ENCODE data around the gene MSLN.

Gene MSLN

GRCh38 chr16:794853-795466 is 34.4 kb downstream of the MSLN start:
- DNase-seq: no peak

DNA sequence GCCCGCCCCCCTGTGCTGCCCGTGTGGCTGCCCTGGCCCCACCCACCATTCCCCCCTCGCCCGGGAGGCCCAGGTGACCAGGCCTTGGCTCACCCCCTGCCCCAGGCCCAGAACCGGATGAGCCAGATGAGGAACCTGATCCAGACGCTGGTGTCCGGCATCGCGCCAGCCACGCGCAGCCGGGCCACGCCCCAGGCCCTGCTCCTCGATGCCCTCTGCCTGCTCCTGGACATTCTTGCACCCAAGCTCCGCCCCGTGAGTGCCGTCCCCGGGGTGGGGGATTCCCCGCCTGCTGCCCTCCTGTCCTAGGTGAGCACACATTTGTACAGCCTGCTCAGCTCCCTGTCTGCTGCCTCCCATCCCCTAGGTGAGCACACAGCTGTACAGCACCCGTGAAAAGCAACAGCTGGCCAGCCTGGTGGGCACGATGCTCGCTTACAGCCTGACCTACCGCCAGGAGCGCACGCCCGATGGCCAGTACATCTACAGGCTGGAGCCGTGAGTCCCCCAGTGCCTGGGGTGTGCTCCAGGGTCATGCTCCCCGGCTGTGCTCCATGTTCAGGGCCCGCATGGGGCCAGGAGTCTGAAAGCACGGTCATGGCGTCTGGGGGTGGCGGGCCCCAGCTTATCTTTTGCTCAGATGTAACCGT is 35.2 kb downstream of the MSLN start:
- no peak for DNase-seq

GRCh38 chr16:796296-797119 is 36.0 kb downstream of the MSLN start:
- no peak for DNase-seq

- DNase-seq: no peak
These were observed 36.5 kb downstream of the MSLN start for GRCh38 chr16:797120-797420.

DNA sequence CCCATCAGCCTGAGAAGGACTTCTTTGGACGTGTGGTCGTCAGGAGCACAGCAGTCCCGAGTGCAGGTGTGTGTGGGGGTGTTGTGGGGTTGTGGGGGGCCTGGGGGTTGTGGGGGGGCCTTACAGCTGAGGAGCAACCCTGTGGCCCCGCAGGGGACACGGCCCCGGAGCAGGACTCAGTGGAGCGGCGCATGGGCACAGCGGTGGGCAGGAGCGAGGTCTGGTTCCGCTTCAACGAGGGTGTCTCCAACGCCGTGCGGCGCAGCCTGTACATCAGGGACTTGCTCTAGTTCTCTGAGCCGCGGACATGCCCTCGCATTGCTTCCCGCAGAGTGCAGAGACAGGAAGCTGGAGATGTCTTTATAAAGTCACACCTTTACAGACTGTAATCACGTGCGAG is 37.2 kb downstream of the MSLN start:
- DNase-seq: no peak

DNA sequence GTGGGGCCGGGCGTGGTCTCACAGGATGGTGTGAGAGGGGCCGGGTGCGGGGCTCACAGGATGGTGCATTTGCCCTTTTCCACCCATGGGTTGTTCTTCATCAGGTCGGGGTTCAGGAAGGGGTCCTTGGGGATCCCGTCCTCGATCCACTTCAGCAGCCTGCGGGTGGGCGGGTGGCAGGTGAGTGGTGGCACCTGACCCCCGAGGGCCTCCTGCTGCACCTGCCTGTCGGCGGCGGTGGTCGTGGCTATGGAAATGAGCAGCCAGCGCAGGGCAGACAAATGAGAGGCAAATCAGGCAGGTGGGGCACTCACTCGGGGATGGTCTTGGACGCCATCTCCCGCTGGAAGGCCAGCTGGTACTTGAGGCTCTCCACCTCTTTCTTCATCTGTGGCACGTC is 38.1 kb downstream of the MSLN start:
- no peak for DNase-seq

DNA sequence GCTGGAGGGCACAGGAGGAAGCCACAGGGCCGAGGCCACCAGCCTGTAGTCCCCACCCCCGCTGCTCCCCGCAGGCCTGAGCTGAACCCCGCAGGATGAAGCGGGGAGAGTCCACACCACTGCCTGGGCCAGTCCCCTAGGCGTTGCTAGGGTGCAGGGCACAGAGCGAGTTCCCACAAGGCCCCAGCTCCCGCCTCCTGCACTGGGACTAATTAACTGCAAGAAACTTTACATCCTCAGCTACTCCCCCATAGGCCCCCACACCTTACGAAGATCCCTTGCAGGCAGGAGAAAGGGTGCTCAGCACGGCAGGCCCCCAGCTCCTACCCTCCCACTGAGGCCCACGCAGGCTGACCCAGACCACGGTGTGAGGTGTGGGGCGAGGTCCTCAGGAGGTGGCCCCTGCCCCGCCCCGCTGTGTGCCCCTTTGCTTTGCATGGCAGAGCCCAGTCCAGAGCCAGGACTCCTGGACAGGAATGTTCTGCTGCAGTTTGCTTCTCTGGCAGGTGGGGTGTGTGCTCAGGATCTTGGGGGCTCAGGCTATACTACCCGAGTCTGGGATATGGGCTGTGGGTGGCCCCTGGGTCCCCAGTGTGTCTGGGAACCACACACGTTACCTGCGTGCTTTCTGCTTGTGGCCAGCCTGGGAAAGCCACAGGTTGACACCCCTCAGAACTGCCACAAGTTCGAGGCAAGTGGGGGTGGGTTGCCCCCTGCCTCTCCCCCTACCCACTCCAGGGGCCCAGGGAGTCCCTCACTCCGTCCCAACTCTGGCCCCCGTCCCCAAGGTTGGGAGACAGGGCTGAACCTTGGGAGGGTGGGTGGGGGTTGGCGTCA is 38.8 kb downstream of the MSLN start:
- DNase-seq: no peak

DNA sequence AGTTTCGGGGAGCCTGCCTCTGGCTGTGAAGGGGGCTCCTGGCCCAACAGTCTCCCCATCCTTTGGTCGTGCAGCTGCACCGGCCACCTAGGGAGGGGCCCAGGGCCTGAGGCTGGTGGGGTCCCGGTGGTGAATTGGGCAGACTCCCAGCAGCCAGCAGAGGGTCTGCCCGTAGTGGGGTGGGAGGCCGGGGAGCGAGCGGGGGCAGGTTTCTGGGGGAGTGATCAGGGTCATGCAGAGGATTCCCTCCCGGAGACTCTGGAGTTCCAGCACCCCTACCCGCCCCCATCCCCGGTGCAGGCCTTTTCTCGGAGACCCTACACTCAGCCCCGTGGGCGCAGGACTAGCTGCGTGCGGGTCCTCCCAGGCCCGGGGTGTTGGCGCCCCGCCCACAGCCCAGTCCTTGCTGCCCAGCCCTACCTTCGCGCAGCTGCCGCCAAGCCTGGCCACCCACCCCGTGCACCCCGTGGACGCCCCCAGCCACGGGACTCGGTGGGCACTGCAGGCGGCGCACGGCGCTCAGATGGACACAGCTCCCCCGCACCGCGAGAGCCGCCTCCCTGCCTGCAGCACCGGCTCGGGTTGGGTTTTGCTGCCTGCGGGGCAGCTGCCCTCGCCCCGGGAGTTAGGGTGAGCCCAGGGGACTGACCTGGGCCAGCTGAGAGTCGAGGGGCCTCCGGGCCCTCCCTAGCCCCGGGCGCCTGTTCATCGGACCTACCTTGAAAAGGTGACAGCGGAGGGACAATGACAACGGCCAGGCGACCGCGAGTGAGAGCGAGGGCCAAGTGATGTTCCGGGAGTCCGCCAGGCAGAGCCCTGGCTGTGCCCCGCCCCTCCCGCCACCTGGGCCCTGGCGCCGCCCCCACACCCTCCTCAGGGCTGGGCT is 39.7 kb downstream of the MSLN start, which contains the start of gene GNG13:
TSS of gene GNG13 (minus strand) at position 787 of the 886 bp plus-strand sequence. CDS start 1,657 bp downstream, outside the sequence.
- no peak for DNase-seq

DNA sequence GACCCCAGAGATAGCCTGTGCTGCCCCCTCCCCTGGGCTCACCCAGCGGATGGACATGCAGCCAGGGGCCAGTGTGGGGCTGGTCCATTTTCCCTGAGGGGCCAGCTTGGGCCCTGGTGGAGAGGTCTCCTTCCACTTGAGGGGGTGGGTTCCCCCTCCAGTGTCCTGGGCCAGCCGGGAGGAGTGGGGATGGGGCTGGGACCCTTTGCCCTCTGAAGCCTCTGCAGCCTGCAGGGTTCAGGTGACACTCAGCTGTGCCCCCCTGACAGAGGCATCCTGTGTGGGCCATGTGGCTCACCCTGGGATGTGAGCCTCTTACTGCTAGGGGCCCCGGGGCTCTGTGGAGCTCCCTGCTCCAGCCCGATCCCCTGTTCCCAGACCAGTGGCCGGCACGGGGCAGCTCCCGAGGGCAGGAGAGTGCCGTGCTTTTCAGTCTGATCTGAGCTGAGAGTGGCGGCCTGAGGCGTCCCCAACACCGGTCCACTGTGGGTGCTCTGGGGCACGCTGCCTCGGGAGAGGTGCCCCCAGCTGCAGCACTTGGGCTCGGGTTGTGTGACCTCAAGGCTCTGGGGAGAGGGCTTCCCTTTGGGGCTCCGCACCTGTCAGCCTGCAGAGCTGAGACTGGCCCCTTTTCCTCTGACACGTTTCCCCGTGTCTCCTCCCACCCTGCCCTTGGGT is 40.4 kb downstream of the MSLN start:
- DNase-seq: no peak

GRCh38 chr16:801584-802363 is 41.2 kb downstream of the MSLN start:
- DNase-seq: no peak

DNA sequence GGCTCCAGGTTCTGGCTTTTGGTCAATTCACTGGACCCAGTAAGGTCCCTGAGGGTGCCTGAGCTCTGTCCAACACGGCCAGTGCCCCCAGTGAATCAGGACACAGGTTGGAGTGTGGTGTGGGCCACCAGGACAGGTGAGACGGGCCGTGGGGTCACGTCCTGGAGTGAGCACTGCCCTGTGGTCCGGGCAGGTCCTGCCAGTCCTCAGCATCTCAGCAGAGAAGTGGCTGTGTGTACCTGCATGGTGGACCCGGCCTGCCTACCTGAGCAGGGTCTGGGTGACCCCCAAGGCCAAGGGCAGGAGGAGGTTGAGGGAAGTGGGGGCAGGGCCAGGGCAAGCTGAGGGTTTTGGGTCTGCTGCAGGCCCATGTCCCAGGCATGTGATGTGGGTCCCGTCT is 41.9 kb downstream of the MSLN start:
- DNase-seq: no peak

GRCh38 chr16:802914-803753 is 42.6 kb downstream of the MSLN start:
- no peak for DNase-seq

GRCh38 chr16:803754-804080 is 43.2 kb downstream of the MSLN start:
- no peak for DNase-seq

DNA sequence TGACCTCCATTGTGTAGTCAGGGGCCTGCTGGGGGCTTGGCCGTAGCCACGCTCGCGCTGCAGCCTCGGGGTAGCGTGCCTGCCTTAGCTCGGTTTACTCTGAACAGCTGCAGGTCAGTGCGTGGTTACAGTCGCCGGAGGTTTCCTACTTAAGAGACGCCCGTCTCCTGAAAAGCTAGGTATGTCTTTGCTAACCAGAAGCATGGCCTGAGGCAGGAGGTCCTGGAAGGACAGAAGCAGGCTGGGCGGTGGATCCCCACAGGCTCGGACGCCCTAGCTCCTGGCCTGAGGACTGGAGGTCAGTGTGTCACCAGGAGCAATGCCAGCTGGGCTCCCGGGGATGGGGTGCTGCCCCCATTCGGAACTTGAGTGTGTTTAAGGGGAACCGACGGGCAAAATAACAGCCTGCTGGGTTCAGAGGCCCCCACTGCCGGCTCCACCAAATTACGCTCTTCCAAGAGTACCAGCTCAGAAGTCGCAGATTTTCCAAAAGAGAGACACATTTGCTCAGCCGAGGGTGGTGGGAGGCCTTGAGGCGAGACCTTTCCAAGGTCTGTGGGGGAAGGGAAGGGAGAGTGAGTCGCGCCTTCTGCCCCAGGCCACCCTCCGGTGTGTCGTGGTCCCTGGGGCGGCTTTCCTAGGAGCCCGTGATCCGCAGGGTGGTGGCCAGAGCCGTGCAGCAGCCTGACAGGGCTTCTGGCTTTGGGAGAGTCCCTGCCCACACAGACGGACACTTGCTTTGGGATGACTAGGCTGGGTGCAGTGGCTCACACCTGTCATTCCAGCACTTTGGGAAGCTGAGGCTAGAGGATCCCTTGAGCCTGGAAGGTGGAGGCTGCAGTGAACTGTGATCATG is 43.9 kb downstream of the MSLN start:
- DNase-seq: no peak

DNA sequence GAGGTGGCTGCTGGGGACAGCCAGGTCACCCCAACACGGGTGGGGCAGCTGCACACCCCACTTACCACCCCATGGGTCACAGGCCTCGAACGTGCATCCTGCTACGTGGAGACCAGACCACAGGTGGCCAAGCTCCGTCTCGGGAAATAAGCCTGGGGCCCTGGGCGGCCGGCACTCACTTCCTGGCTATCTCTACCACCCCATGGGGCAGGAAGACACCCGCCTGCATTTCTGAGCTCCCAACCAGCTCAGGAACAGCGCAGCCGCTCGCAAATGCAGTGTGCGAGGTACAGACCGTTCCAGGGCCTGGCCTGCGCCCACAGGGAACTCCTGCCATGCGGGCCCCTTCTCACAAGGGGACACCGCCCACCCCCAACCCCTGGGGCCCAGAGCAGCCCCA is 44.9 kb downstream of the MSLN start:
- no peak for DNase-seq

GRCh38 chr16:807347-808084 is 47.0 kb downstream of the MSLN start:
- DNase-seq: peak; percentile 77

- DNase-seq: no peak
These were observed 47.5 kb downstream of the MSLN start for GRCh38 chr16:808085-808386.

GRCh38 chr16:813204-813915 is 52.8 kb downstream of the MSLN start:
- peak; percentile 52 for DNase-seq
